Gastrocnemius medialis (tissue), 4 donors: ENCODE measurements around the gene MFSD2B. TPM values are rescaled to one million over a fixed set of nuclear protein-coding genes. Genes with fewer than 3 reads are reported as not detected.

ENCODE experiments used
- ATAC-seq, 2 donors: fragments of 150-250 bp; one replicate each; pipeline ENCODE4 v1.9.1; 2016
- DNase-seq, 2 donors: peaks; one replicate each; pipeline ENCODE4 v3.0.0-alpha.2; 2019
- H3K27ac ChIP-seq, 4 donors: fragments of 200-600 bp; sonication (generic); 1 replicate in 1 of 4; 2 replicates in 3 of 4; pipeline ENCODE4 v1.5.1; 2016 to 2018; ENCODE audit warnings: mild to moderate bottlenecking in 2 of 4, moderate library complexity in 1 of 4
- H3K27me3 ChIP-seq, 3 donors: fragments of 200-600 bp; sonication (generic) in 2 of 3; 1 replicate in 1 of 3; 2 replicates in 2 of 3; pipeline versions ENCODE4 v1.5.1 to v1.6.0; 2016 to 2019; ENCODE audit warnings: mild to moderate bottlenecking in 1 of 3, moderate library complexity in 1 of 3
- H3K36me3 ChIP-seq, 2 donors: fragments of 200-600 bp; sonication (generic) in 1 of 2; one replicate each; pipeline ENCODE4 v1.5.1; 2017 to 2018
- H3K4me1 ChIP-seq, 2 donors: fragments of 200-600 bp; sonication (generic) in 1 of 2; one replicate each; pipeline ENCODE4 v1.5.1; 2016 to 2017; ENCODE audit warnings: mild to moderate bottlenecking in 2 of 2
- H3K4me3 ChIP-seq, 4 donors: fragments of 200-600 bp; sonication (generic) in 3 of 4; 1 replicate in 1 of 4; 2 replicates in 3 of 4; pipeline ENCODE4 v1.5.1; 2016 to 2019; ENCODE audit warnings: mild to moderate bottlenecking in 2 of 4
- H3K9me3 ChIP-seq, 3 donors: fragments of 200-600 bp; sonication (generic) in 2 of 3; 1 replicate in 1 of 3; 2 replicates in 2 of 3; pipeline ENCODE4 v1.5.1; 2016 to 2019
- CTCF ChIP-seq, 5 experiments: fragments of 450-650 bp in 3 of 5; fragments of 200-600 bp in 2 of 5; sonication (generic) in 2 of 5; IDR thresholded peaks in 4 of 5; conservative IDR thresholded peaks in 1 of 5; 1 replicate in 4 of 5; 2 replicates in 1 of 5; pipeline ENCODE4 v1.5.1; 2016 to 2019; ENCODE audit warnings: antibody characterized with exemption in 5 of 5, mild to moderate bottlenecking in 3 of 5, moderate library complexity in 3 of 5
- POLR2A ChIP-seq, 2 donors: fragments of 450-650 bp; IDR thresholded peaks; one replicate each; pipeline ENCODE4 v1.6.1; 2017; ENCODE audit warnings: antibody characterized with exemption in 2 of 2, mild to moderate bottlenecking in 2 of 2, moderate library complexity in 2 of 2
- in situ Hi-C, 4 donors: fragments of 200-750 bp; cut with MboI; loops; one replicate each; pipeline versions ENCODE4 v1.15.0 to v1.8.0; 2017; ENCODE audit warnings: low sequenced_read_pairs in 4 of 4
- intact Hi-C: fragments of 100-400 bp; cut with DNase I; formaldehyde crosslinking; loops from one replicate; pipeline ENCODE4 v1.15.1; 2023; ENCODE audit warnings: low total_unique reads
- total RNA-seq, 4 donors: library from RNA; depleted of rRNA; stranded (reverse); fragments of >200 nt; gene quantifications; one replicate each; pipeline versions ENCODE4 v1.1.0 to v1.2.3, GENCODE V29; 2016

MFSD2B gene
- total RNA-seq, 4 donors from 2014 or later = not detected

DNA sequence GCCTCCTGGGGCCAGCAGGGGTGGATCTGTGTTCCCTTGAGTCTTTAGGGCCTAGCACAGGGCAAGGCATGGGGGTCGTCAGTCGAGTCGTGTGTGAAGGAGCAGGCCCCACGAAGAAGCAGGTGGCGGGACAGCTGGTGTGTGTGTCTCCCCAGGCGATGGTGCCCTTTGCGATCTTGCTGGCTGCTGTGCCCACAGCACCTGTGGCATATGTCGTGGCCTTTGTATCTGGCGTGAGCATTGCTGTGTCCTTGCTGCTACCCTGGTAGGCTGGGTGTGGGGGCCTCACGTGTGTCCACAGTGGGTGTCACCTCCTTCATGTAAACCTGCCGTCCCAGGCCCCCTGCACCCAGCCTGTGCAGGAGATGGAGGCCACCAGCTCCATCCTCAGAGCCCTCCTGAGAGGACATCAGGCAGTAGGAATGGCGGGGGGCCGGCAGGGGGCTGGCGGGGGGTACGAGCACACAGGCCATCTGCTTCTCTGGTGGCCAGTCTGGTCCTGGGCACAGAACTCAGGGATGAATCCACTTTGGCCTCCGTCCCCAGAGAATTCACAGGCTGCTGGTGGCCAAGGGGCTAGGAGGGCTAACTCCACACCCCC lies 13.2 kb downstream of the MFSD2B start:
- intact Hi-C loops (no loop called here), in situ Hi-C loops (no loop called here)
- Histone ChIP-seq H3K36me3 (peaks cover 0 to 17% of the 10 kb centered on the region in 2 donors), H3K4me1 (no peaks in the 10 kb centered on the region), H3K27me3 (no peaks in the 10 kb centered on the region), H3K27ac (no peak overlapping the region), H3K4me3 (no peak overlapping the region), H3K9me3 (no peaks in the 10 kb centered on the region)
- TF ChIP-seq CTCF (IDR thresholded peaks at IDR 0.05 in 4 of 5, conservative IDR thresholded peaks at IDR 0.05 in 1 of 5) = no peak
- TF ChIP-seq POLR2A (IDR thresholded peaks at IDR 0.05) = no peak
- DNase-seq (no peak), ATAC-seq (no peak)

DNA sequence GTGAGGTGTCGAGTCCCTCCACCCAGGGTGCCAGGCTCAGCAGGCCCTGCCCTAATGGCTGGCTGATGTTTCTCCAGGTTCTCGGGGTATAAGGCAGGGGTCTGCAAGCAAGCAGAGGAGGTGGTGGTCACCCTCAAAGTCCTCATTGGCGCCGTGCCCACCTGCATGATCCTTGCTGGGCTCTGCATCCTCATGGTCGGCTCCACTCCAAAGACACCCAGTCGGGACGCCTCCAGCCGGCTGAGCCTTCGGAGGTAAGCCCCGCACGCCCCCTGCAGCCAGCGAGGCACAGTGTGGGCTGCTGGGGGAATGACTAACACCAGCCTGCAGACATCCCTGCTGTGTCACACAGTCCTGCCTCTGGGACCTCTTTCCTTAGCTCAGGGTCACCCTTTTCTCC lies 14.1 kb downstream of the MFSD2B start:
- H3K4me3 ChIP-seq = no peak overlapping the region
- intact Hi-C loops = no loop called here
- no peak overlapping the region for H3K27ac ChIP-seq
- H3K27me3 ChIP-seq = no peaks in the 10 kb centered on the region
- DNase-seq = no peak
- H3K4me1 ChIP-seq = no peaks in the 10 kb centered on the region
- no peak for ATAC-seq
- in situ Hi-C loops = no loop called here
- no peaks in the 10 kb centered on the region for H3K9me3 ChIP-seq
- H3K36me3 ChIP-seq = peaks cover 0 to 25% of the 10 kb centered on the region in 2 donors
- TF ChIP-seq POLR2A (IDR thresholded peaks at IDR 0.05) (no peak), CTCF (IDR thresholded peaks at IDR 0.05 in 4 of 5, conservative IDR thresholded peaks at IDR 0.05 in 1 of 5) (no peak)

DNA sequence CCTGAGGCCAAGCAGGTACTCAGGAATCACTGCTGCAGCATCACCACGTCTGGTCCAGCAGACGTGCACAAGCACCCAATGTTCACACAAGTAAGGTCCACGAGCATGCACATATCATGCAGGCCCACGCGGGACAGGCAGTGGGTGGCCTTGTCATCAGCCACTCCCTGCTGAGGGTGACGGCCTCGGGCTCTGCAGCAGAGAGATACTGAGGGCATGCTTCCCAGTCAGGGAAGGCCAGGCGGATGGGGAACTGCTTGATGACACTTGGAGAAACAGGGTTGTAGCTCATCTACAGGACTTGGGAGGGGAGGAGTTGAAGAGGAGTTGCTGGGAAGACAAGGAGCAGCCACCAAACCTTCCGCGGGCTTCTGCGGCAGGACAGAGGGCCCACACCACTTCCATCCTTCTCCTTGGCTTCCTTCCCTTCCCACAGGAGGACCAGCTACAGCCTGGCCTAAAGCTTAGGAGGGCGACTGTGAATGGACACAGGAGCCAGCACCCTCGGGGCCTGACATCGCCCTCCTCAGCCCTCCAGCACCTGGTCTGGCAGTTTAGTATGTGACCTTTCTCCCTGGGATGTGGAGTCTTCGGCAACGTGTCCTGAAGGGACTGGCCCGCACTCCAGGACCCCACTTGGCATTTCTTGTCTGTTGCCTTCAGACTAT lies 15.2 kb downstream of the MFSD2B start:
- intact Hi-C loops = no loop called here
- in situ Hi-C loops = loop anchor here in 1 of 4 donors (25.0 kb wide), 1 partner anchor 88 kb away; the partner anchor contains the start of genes ATAD2B and UBXN2A
- Histone ChIP-seq H3K9me3 (no peaks in the 10 kb centered on the region), H3K4me1 (no peaks in the 10 kb centered on the region), H3K27me3 (no peaks in the 10 kb centered on the region), H3K36me3 (peaks cover 0 to 36% of the 10 kb centered on the region in 2 donors), H3K27ac (no peak overlapping the region), H3K4me3 (no peak overlapping the region)
- no peak for ATAC-seq
- no peak for DNase-seq
- TF ChIP-seq CTCF (IDR thresholded peaks at IDR 0.05 in 4 of 5, conservative IDR thresholded peaks at IDR 0.05 in 1 of 5) (no peak), POLR2A (IDR thresholded peaks at IDR 0.05) (no peak)

- ATAC-seq (no peak), DNase-seq (no peak)
- H3K36me3 ChIP-seq = peaks cover 0 to 47% of the 10 kb centered on the region in 2 donors
- H3K4me1 ChIP-seq = no peaks in the 10 kb centered on the region
- no peak overlapping the region for H3K27ac ChIP-seq
- no peaks in the 10 kb centered on the region for H3K27me3 ChIP-seq
- no peaks in the 10 kb centered on the region for H3K9me3 ChIP-seq
- H3K4me3 ChIP-seq = no peak overlapping the region
- in situ Hi-C loops (loop anchor here in 1 of 4 donors (25.0 kb wide), 1 partner anchor 89 kb away; the partner anchor contains the start of genes ATAD2B and UBXN2A), intact Hi-C loops (no loop called here)
- TF ChIP-seq CTCF (IDR thresholded peaks at IDR 0.05 in 4 of 5, conservative IDR thresholded peaks at IDR 0.05 in 1 of 5) (no peak), POLR2A (IDR thresholded peaks at IDR 0.05) (no peak)
Measured at GRCh38 chr2:24026233-24026632, 16.3 kb downstream of the MFSD2B start.
